ENCODE results near the gene MAGOH.

- TF ChIP-seq ZNF274 (IDR thresholded peaks at IDR 0.05; ENCODE audit: low read depth, low read length) (no peak), YY1 (IDR thresholded peaks at IDR 0.05; ENCODE audit: insufficient read depth, insufficient read length) (no peak), SUZ12 (IDR thresholded peaks at IDR 0.05; ENCODE audit: extremely low read depth, insufficient read depth, insufficient read length) (no peak)
Measured at GRCh38 chr1:53275566-53275965, 37.2 kb upstream of the MAGOH start.
